NCI-H82 (cell line): Measurements from ENCODE around the gene CETN1.

Experiments used
- DNase-seq: peaks from one replicate; lab custom pipeline; 2025; lab: John Stamatoyannopoulos, UW

Gene CETN1

GRCh38 chr18:577643-578375 lies 2.4 kb upstream of the CETN1 start:
- DNase-seq = no peak

GRCh38 chr18:579238-579637 lies 942 bp upstream of the CETN1 start:
- DNase-seq = no peak

- DNase-seq = no peak
Observed at GRCh38 chr18:581096-581495, 916 bp downstream of the CETN1 start.

DNA sequence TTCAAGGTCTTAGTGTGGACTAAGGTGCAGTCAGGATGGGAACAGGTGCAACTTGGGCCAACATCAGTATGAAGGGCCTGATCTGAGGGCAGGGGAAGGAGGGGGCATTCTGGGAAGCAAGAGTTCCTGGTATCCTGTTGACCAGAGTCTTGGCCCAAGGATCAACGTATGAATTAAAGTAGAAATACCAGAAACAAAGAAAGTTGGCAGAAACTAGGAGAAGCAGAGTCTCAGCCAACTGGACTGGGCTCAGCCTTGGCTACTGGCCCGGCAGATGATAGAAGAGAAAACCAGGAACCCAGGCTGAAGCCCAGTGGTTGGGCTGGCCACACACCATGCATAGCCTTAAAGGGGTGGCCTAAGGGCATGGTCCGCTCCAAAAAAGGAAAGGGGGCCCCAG lies 2.3 kb downstream of the CETN1 start:
- DNase-seq = no peak

GRCh38 chr18:595068-595467 lies 14.9 kb downstream of the CETN1 start:
- DNase-seq = no peak

GRCh38 chr18:595571-595970 lies 15.4 kb downstream of the CETN1 start:
- no peak for DNase-seq

GRCh38 chr18:596288-596881 lies 16.2 kb downstream of the CETN1 start:
- DNase-seq = peak; percentile 30

DNA sequence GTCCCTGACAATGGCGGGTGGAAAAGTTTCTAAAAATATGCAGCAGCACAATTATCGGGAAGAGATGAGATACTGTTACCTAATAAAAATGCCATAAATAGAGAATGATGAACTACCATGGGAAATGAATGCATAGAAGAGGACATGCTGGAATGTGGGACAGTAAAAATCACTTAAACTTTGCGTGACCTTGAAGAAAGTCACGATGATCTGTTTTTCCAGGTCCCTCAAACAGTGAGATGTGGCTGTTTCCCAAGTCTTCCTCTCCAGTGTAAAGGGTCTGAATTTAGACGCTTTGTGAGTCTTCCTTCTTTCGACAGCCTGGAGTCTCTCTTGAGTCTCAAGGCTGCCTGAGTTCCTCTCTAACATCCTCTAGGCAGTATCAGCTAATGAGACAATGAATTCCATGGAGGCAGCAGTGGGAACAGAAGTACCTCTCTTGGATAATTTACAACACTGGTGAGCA lies 18.0 kb downstream of the CETN1 start:
- peak; percentile 14 for DNase-seq

- DNase-seq = no peak
Observed at GRCh38 chr18:600107-600506, 19.9 kb downstream of the CETN1 start.

DNA sequence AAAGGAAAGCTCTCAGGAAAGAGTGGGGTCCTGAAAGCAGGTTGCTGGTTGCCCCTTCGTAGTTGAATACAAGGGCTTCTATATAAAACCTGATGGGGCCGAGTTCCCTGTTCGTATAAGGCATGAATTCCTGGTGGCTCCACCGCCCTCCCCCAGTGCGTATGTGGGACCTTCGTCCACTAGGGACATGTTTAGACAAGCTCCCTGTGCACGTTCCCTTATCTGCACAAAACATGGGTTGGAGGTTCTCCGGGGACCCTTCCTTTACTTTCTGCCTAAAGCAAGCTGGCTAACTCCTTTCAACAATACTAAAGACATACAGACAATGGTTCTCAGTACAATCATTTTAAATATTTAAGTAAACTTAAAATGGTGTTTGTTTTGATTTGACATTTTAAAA lies 24.6 kb downstream of the CETN1 start:
- DNase-seq = no peak

GRCh38 chr18:607930-608329 lies 27.8 kb downstream of the CETN1 start:
- no peak for DNase-seq

DNA sequence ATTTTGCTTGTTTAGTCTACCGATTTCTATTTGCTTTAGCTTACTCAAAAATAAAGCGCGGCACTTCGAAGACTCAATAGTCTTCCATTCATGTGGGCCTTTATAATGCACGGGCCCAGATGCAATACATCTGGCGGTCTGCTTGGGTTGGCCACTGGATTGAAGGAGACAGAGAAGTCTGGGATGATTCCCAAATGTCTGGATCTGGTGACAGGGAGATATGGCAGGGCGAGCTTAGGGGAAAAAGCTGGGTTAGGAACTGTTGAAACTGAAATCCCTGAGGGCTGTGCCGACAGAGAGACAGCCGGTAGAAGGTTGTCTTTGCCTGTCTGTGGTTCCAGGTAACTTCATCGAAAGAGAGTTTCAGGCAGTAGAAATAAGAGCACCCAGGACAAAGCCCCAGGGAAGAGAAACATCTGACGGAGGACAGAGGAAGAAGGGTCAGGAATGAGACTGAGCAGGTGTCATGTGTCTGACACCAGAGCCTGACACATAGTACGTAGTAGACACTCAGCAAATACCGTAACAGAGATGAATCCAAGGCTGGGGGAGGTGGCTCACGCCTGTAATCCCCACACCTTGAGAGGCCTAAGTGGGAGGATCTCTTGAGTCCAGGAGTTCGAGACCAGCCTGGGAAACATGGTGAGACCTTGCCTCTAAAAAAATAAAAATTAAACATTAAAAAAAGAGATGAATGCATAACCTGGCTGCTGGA lies 30.2 kb downstream of the CETN1 start:
- no peak for DNase-seq

DNA sequence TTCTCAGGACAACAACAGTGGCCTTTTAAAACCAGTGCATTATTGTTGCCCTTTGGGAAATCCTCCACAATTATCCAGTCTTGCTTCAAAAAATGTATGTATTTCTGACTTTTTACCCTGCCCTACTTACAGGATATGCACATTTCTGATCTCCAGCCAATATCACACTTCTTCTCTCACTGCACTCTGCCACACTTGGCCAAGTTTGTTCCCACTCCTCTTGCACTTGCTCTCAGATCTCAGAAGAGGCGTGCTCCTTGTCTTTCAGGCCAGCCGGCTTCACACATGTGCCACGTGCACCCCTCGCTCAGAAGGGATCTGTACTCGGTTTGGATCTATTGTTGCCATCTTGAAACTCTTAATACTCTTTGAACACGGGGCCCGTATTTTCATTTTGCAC lies 32.0 kb downstream of the CETN1 start:
- no peak for DNase-seq

DNA sequence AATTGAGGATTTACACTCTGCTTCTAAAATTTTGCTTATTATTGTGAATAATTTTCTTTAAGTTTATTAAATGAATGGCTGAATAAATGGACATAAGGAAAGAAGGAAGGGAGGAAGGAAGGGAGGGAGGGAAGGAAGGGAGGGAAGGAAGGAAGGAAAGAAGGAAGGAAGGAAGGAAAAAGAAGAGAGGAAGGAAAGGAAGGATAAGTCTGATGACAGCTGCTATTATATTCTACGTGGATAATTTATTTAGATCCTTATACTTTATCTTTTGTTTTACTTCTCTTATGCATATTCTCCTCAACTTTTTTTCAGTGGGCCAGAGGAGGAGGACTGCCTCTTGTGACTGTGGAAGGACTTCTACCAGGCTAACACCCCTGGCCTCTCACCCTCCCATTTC lies 34.0 kb downstream of the CETN1 start:
- DNase-seq = no peak

- no peak for DNase-seq
Observed at GRCh38 chr18:615092-615521, 34.9 kb downstream of the CETN1 start.

- no peak for DNase-seq
Observed at GRCh38 chr18:615773-616172, 35.6 kb downstream of the CETN1 start.

DNA sequence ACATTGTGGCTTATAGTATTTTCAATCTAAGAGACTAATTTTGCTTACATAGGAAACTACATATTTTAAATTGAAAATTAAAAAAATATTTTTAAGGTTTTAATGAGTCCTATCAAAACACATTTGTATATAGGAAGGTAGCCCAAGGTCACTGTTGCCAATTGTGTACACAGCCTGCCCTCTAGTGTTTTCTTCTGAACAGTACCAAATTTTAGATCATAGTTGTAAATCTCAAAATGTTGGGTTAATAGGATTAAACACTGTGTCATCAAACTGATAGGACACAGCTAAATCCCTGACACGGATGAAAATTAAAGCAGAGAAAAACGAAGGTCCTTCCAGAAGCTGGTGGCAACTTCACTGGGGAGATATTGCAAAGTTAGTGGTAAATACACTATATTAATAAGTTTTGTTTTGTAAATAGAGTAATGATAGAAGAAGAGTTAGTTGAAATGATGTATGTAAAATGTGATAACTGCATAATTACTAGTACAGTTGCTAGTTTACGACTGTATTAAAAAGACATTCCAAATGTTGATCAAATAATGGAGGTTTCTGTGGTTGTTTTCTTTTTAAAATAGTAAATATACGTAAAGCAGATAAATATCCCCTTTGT lies 36.3 kb downstream of the CETN1 start:
- DNase-seq = peak; percentile 88

DNA sequence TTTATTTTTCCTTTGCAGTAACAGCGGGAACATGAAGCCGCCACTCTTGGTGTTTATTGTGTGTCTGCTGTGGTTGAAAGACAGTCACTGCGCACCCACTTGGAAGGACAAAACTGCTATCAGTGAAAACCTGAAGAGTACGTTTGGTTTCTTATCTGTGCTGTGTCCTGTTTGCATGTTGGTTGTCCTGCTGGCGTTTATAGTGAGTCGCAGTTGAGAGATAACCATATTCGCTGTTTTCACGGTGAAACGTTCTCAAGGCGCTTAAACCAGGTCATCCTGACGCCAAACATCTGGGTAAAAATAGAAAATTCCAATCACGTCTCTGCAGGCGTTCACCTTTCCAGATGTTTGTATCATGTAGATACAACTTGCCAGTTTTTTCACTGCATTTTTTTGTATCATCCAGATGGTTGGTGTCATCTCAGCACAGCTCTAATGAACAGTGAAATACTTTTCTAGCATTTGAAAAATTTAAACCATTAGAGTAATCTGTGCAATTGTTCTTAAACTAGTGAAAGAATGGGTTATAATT lies 37.9 kb downstream of the CETN1 start:
- no peak for DNase-seq

DNA sequence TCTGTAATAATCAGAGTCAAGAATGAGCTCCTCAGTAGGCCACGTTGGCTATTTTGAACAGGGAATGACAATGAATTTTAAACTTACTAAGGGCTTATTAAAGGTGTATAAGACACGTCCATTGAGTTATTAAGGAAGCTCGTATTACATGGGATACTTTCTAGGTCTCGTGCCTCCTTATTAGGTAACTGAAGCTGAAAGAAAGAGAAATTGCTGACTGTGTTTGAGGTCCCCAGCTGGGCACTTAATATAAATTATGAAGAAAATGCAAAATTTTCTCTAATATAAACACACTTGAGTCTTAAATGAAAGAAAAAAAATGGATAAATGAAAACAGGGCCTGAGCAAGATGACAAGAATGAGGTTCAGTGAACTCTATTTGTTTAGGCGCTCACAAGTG lies 38.4 kb downstream of the CETN1 start:
- DNase-seq = no peak

DNA sequence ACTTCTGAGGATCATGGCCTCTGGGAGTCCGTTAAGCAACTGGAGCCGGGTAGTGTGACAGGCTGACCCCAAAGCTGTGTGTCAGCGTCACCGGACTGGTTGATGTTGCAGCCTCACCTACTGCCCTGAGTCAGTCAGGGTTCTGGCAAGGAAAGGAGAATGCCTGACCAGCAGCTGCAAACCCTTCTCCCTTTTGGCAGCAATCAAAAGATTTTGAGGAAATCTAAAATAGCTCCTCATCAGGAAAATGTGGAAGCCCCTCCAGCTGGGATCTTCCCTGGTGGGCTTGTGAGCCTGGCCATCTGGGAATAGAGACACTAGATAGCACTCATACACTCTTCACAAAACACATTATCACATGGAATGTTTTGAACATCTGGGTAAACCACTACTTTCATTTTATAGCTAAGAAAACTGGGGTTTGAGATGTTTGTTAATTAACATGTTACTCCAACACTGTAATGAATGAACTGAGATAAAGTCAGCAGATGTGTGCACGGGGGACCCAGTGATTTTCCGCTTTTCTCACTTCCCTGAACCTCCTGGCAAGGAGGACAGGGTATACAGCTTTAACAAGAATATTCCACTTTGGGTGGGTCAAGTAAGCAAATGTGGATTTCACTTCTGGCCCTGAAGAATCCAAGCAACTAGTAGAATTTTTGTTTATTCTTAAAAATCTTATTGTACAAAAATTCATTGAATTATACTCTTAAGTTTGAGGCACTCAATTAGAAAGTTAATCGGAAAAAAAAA lies 41.3 kb downstream of the CETN1 start:
- peak; percentile 18 for DNase-seq

DNA sequence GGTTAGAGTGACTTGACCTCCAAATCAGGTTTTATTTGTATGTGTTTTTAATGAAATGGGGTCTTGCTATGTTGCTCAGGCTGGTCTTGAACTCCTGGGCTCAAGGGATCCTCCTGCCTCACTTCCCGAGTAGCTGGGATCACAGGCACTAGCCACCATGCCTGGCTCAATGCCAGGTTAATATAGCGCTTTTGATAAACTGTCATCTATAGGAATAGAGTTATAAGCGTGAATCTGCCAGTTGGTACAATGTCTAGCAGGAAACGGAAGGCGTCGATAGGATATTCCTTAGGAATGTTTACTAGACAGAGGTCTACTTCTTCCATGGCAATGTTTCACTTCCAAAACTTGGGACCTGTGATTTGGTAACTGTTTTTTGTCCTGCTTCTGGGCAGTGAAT lies 42.1 kb downstream of the CETN1 start:
- DNase-seq = no peak
